HUES6 (cell line): Measurements from ENCODE around the gene DRAP1.

Experiments
- H3K27ac ChIP-seq: 2 replicates; pipeline ENCODE4 v1.7.0; 2013; ENCODE audit warnings: low read depth, mild to moderate bottlenecking, low read length, inconsistent platforms
- H3K27me3 ChIP-seq: 2 replicates; pipeline ENCODE4 v1.6.1; 2013; ENCODE audit warnings: low read length; ENCODE audit not compliant: control insufficient read depth, insufficient read depth
- H3K36me3 ChIP-seq: 2 replicates; pipeline ENCODE4 v1.6.1; 2013; ENCODE audit warnings: low read length; ENCODE audit not compliant: control insufficient read depth, insufficient read depth
- H3K4me1 ChIP-seq: 2 replicates; pipeline ENCODE4 v1.6.1; 2013; ENCODE audit warnings: low read length; ENCODE audit not compliant: control insufficient read depth, insufficient read depth
- H3K4me3 ChIP-seq: 2 replicates; pipeline ENCODE4 v1.5.1; 2013; ENCODE audit warnings: low read depth, low read length
- H3K9ac ChIP-seq: one replicate; pipeline ENCODE4 v1.6.1; 2013; ENCODE audit warnings: mild to moderate bottlenecking, low read length
- H3K9me3 ChIP-seq: 2 replicates; pipeline ENCODE4 v1.6.1; 2013; ENCODE audit warnings: low read depth, low read length; ENCODE audit not compliant: control insufficient read depth, insufficient read depth

Gene DRAP1

DNA sequence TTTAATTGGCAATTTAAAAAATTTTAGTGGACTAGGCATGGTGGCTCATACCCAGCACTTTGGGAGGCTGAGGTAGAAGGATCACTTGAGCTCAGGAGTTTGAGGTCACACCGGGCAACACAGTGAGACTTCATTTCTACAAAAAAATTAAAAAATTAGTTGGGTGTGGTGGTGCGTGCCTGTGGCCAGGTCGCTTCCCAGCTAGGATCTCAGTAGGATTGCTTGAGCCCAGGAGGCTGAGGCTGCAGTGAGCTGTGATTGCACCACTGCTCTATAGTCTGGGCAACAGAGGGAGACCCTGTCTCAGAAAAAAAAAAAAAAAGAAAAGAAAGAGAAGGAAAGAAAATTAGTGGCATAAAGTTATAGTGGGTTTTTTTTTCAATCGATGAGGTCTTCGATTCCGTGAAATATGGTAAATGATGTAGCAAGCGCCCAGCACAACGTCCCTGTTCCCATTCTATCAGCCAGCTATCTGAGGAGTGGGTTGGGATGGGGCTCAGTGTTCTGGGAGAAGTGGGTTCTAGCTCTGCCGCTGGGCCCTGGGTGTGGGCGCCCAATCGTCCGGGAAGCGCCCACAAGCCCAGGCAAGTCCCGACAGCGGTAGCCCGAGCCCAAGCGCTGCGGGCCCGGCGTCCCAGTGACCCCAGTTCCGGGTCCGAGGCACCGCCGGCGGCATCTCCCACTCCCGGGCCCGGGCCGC is 20.4 kb upstream of the DRAP1 start:
- Histone ChIP-seq H3K4me1 (peaks cover 18% of the 10 kb centered on the region; the same call in 1 of the 2 replicates), H3K36me3 (peaks cover 18% of the 10 kb centered on the region), H3K27ac (no peak overlapping the region; the same call in 1 of the 2 replicates), H3K27me3 (peaks cover 43% of the 10 kb centered on the region), H3K9me3 (no peaks in the 10 kb centered on the region), H3K9ac (peak overlapping the region; percentile 98), H3K4me3 (peak overlapping the region; percentile 97)

GRCh38 chr11:65899356-65900124 is 19.7 kb upstream of the DRAP1 start:
- Histone ChIP-seq H3K27ac (peak overlapping the region; percentile 78; the same call in 1 of the 2 replicates), H3K36me3 (peaks cover 18% of the 10 kb centered on the region), H3K4me1 (peaks cover 14% of the 10 kb centered on the region; the same call in 1 of the 2 replicates), H3K4me3 (peak overlapping the region; percentile 97), H3K9me3 (no peaks in the 10 kb centered on the region), H3K9ac (peak overlapping the region; percentile 98), H3K27me3 (peaks cover 43% of the 10 kb centered on the region)

- peaks cover 17% of the 10 kb centered on the region for H3K36me3 ChIP-seq
- H3K27ac ChIP-seq = peak within 1 kb of the TSS; percentile 78; the same call in 1 of the 2 replicates
- H3K4me3 ChIP-seq = peak within 1 kb of the TSS; percentile 97
- H3K9ac ChIP-seq = peak within 1 kb of the TSS; percentile 98
- H3K9me3 ChIP-seq = no peaks in the 10 kb centered on the region
- peaks cover 14% of the 10 kb centered on the region; the same call in 1 of the 2 replicates for H3K4me1 ChIP-seq
- peaks cover 43% of the 10 kb centered on the region for H3K27me3 ChIP-seq
These were observed 18.9 kb upstream of the DRAP1 start, which contains the start of gene FOSL1 for GRCh38 chr11:65900125-65900898. Gene FOSL1 (minus strand): TSS chr11:65900388. CDS start chr11:65900339, 49 bp downstream.

DNA sequence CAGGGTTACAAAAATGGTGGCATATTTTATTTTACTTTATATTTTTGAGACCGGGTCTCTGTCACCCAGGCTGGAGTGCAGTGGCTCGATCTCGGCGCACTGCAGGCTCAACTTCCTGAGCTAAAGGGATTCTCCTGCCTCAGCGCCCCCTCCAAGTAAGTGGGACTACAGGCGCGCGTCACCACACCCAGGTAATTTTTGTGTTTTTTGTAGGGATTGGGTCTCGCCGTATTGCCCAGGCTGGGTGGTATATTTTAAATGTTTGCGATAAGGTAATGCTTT is 18.4 kb upstream of the DRAP1 start:
- Histone ChIP-seq H3K9me3 (no peaks in the 10 kb centered on the region), H3K4me1 (peaks cover 14% of the 10 kb centered on the region; the same call in 1 of the 2 replicates), H3K4me3 (peak overlapping the region; percentile 97; the same call in 1 of the 2 replicates), H3K27me3 (peaks cover 43% of the 10 kb centered on the region), H3K27ac (no peak overlapping the region), H3K9ac (no peak overlapping the region), H3K36me3 (peaks cover 12% of the 10 kb centered on the region)

- H3K27ac ChIP-seq = no peak overlapping the region
- H3K4me1 ChIP-seq = peaks cover 14% of the 10 kb centered on the region; the same call in 1 of the 2 replicates
- no peaks in the 10 kb centered on the region for H3K9me3 ChIP-seq
- H3K4me3 ChIP-seq = peak overlapping the region; percentile 21; the same call in 1 of the 2 replicates
- H3K9ac ChIP-seq = peak overlapping the region; percentile 44
- H3K36me3 ChIP-seq = no peaks in the 10 kb centered on the region
- H3K27me3 ChIP-seq = peaks cover 49% of the 10 kb centered on the region
These were observed 16.2 kb upstream of the DRAP1 start for GRCh38 chr11:65903068-65903481.

DNA sequence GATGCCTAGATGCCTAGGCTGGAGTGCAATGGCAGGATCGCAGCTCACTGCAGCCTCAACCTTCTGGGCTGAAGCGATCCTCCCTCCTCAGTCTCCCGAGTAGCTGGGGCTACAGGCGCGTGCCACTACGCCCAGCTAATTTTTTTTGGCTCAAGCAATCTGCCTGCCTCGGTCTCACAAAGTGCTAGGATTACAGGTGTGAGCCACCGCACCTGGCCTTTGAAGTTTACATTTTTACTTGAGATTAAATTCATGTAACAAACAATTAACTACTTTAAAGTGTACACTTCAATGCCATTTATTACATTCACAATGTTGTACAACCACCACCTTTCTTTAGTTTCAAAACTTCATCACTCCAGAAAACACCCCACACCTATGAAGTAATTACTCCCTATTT is 15.5 kb upstream of the DRAP1 start:
- Histone ChIP-seq H3K9ac (peak overlapping the region; percentile 36), H3K4me3 (peak overlapping the region; percentile 1; the same call in 1 of the 2 replicates), H3K4me1 (peaks cover 11% of the 10 kb centered on the region; the same call in 1 of the 2 replicates), H3K36me3 (no peaks in the 10 kb centered on the region), H3K27ac (no peak overlapping the region), H3K27me3 (peaks cover 46% of the 10 kb centered on the region), H3K9me3 (no peaks in the 10 kb centered on the region)

GRCh38 chr11:65906602-65907001 is 12.6 kb upstream of the DRAP1 start:
- H3K27ac ChIP-seq = no peak overlapping the region
- no peak overlapping the region for H3K9ac ChIP-seq
- H3K4me1 ChIP-seq = peaks cover 14% of the 10 kb centered on the region
- H3K36me3 ChIP-seq = no peaks in the 10 kb centered on the region
- peaks cover 27% of the 10 kb centered on the region for H3K27me3 ChIP-seq
- H3K9me3 ChIP-seq = no peaks in the 10 kb centered on the region
- no peak overlapping the region for H3K4me3 ChIP-seq

DNA sequence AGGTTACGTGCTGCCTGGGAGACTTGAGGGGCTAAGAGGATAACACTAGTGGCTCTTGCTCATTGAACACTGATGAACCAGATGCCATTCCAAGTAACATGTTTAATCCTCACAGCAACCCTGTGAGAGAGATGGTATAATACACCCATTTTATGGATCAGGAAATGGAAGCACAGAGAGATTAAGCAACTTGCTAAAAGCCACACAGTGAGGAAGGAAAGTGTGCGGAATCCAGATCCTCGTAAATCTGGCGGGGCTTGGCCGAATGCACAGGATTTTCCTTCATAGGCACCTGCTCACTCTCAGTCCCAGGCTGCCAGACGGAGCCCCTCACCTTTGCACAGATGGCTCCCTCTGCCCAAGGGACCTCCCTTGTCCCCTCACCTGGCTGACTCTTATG is 11.3 kb upstream of the DRAP1 start:
- no peaks in the 10 kb centered on the region for H3K36me3 ChIP-seq
- no peak overlapping the region for H3K27ac ChIP-seq
- no peak overlapping the region for H3K4me3 ChIP-seq
- H3K9ac ChIP-seq = no peak overlapping the region
- no peaks in the 10 kb centered on the region for H3K9me3 ChIP-seq
- peaks cover 15% of the 10 kb centered on the region for H3K27me3 ChIP-seq
- H3K4me1 ChIP-seq = peaks cover 20% of the 10 kb centered on the region

- H3K27me3 ChIP-seq = peaks cover 13% of the 10 kb centered on the region
- no peaks in the 10 kb centered on the region for H3K9me3 ChIP-seq
- H3K4me1 ChIP-seq = peaks cover 27% of the 10 kb centered on the region
- H3K9ac ChIP-seq = peak overlapping the region; percentile 42
- H3K36me3 ChIP-seq = no peaks in the 10 kb centered on the region
- no peak overlapping the region for H3K4me3 ChIP-seq
- no peak overlapping the region for H3K27ac ChIP-seq
These were observed 7.3 kb upstream of the DRAP1 start for GRCh38 chr11:65911682-65912568.

DNA sequence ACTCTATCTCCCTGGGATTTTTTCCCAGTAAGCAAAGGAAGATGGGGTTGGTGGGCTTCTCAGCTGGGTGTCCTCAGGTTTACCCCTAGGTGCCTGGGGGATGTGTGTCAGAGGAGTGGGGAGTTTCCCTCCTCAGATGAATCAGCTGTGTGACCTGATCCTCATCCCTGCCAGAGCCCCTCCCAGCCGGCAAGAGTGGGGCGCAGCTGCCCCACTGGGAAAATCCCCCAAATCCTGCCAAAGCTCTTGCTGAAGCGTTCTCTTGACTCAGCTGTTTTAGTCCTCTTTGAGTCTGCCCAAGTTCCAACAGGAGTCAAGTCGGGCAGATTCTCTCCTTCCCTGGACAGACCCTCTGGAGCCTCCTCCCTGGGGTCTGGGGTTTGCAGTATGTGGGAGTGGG is 6.4 kb upstream of the DRAP1 start:
- Histone ChIP-seq H3K27me3 (peaks cover 9% of the 10 kb centered on the region), H3K36me3 (no peaks in the 10 kb centered on the region), H3K4me1 (peaks cover 34% of the 10 kb centered on the region), H3K4me3 (no peak overlapping the region), H3K9me3 (no peaks in the 10 kb centered on the region), H3K27ac (no peak overlapping the region), H3K9ac (no peak overlapping the region)
